RWPE1 (cell line): ENCODE measurements around the gene CHORDC1.
"Not testable (repeated sequence)": the region's sequence is repeated elsewhere in the genome, so short reads cannot be mapped to it uniquely, and the experiment has no call there.

Source experiments
- CTCF ChIA-PET: fragments of 350-600 bp; sonication (Branson Sonifier 250); formaldehyde crosslinking; extraction: SDS; loops from one replicate; lab custom pipeline; 2021; lab: Yijun Ruan, JAX
- POLR2A ChIA-PET: fragments of 400-600 bp; formaldehyde crosslinking; extraction: SDS; loops from one replicate; lab custom pipeline; 2020; ENCODE audit warnings: antibody characterized with exemption; ENCODE audit not compliant: low non-redundant PET; lab: Yijun Ruan, JAX
- DNase-seq: peaks from one replicate; pipeline ENCODE4 v3.0.0; 2012; ENCODE audit warnings: low spot score
- H3K27ac ChIP-seq: fragments of 450-650 bp; 2 replicates; pipeline ENCODE4 v1.5.1; 2017
- CTCF ChIP-seq: fragments of 450-650 bp; conservative IDR thresholded peaks from 2 replicates; pipeline ENCODE4 v1.5.1; 2017; ENCODE audit warnings: low read depth, mild to moderate bottlenecking

CHORDC1 gene

GRCh38 chr11:90187839-90188238, 35.0 kb downstream of the CHORDC1 start:
- no peak for DNase-seq
- ChIA-PET CTCF (interaction anchor here (0.7 to 1.1 kb wide), 2 partner anchors 11 to 17 kb away, joined by 3 to 4 read pairs; no protein-coding TSS in a partner anchor), POLR2A (no interaction called here)
- H3K27ac ChIP-seq = no peak overlapping the region
- TF ChIP-seq CTCF = no peak

- H3K27ac ChIP-seq = no peak overlapping the region
- DNase-seq = no peak
- ChIA-PET POLR2A (no interaction called here), CTCF (no interaction called here)
- TF ChIP-seq CTCF = no peak
Measured at GRCh38 chr11:90179923-90180322, 42.9 kb downstream of the CHORDC1 start.

GRCh38 chr11:90178751-90179150, 44.1 kb downstream of the CHORDC1 start:
- DNase-seq = peak; percentile 15
- no peak for TF ChIP-seq CTCF
- no peak overlapping the region for H3K27ac ChIP-seq
- ChIA-PET CTCF (no interaction called here), POLR2A (no interaction called here)

GRCh38 chr11:90176069-90176468, 46.8 kb downstream of the CHORDC1 start:
- TF ChIP-seq CTCF = no peak
- no peak for DNase-seq
- ChIA-PET CTCF (no interaction called here), POLR2A (no interaction called here)
- H3K27ac ChIP-seq = no peak overlapping the region

- no peak overlapping the region for H3K27ac ChIP-seq
- POLR2A ChIA-PET = no interaction called here
- CTCF ChIA-PET = no interaction called here
- DNase-seq = no peak
- no peak for TF ChIP-seq CTCF
Measured at GRCh38 chr11:90171359-90171758, 51.5 kb downstream of the CHORDC1 start.

- POLR2A ChIA-PET = no interaction called here
- H3K27ac ChIP-seq = no peak overlapping the region
- no peak for DNase-seq
- CTCF ChIA-PET = interaction anchor here (0.5 kb wide), 1 partner anchor 36 kb away, joined by 3 read pairs; no protein-coding TSS in a partner anchor
- TF ChIP-seq CTCF = no peak
Measured at GRCh38 chr11:90168571-90168970, 54.3 kb downstream of the CHORDC1 start.

GRCh38 chr11:90167704-90168103, 55.1 kb downstream of the CHORDC1 start:
- CTCF ChIA-PET, H3K27ac ChIP-seq, POLR2A ChIA-PET, DNase-seq: not testable (repeated sequence)

GRCh38 chr11:90166982-90167573, 55.8 kb downstream of the CHORDC1 start:
- POLR2A ChIA-PET, DNase-seq, H3K27ac ChIP-seq, CTCF ChIA-PET: not testable (repeated sequence)
